GM10847 (cell line): ENCODE results near the gene DNPEP.

Experiments used
- POLR2A ChIP-seq: IDR thresholded peaks from 2 replicates; pipeline ENCODE4 v1.6.1; 2011; ENCODE audit not compliant: insufficient read length; ENCODE audit errors: extremely low read depth

The DNPEP gene

GRCh38 chr2:219356834-219357233, 30.9 kb downstream of the DNPEP start:
- TF ChIP-seq POLR2A, result no peak

GRCh38 chr2:219354582-219354981, 33.1 kb downstream of the DNPEP start:
- TF ChIP-seq POLR2A, result no peak

GRCh38 chr2:219353129-219353528, 34.6 kb downstream of the DNPEP start:
- no peak for TF ChIP-seq POLR2A

- no peak for TF ChIP-seq POLR2A
These were observed 35.2 kb downstream of the DNPEP start for GRCh38 chr2:219352448-219353023.

GRCh38 chr2:219350710-219351221, 36.9 kb downstream of the DNPEP start:
- TF ChIP-seq POLR2A, result no peak

- no peak for TF ChIP-seq POLR2A
These were observed 37.5 kb downstream of the DNPEP start for GRCh38 chr2:219350215-219350614.

GRCh38 chr2:219344751-219345430, 42.8 kb downstream of the DNPEP start:
- TF ChIP-seq POLR2A, result no peak

GRCh38 chr2:219335373-219335786, 52.3 kb downstream of the DNPEP start:
- TF ChIP-seq POLR2A, result no peak

GRCh38 chr2:219334076-219334475, 53.6 kb downstream of the DNPEP start:
- no peak for TF ChIP-seq POLR2A

- no peak for TF ChIP-seq POLR2A
These were observed 55.2 kb downstream of the DNPEP start, which contains the start of gene RESP18 for GRCh38 chr2:219332542-219332941. Gene RESP18 (minus strand): TSS chr2:219332744.

GRCh38 chr2:219331560-219332213, 56.0 kb downstream of the DNPEP start:
- TF ChIP-seq POLR2A, result no peak

- no peak for TF ChIP-seq POLR2A
These were observed 60.0 kb downstream of the DNPEP start for GRCh38 chr2:219327719-219328118.

- TF ChIP-seq POLR2A, result no peak
These were observed 61.9 kb downstream of the DNPEP start for GRCh38 chr2:219325657-219326315.

- no peak for TF ChIP-seq POLR2A
These were observed 62.6 kb downstream of the DNPEP start for GRCh38 chr2:219325136-219325535.

GRCh38 chr2:219323434-219323833, 64.3 kb downstream of the DNPEP start:
- TF ChIP-seq POLR2A, result no peak
